H4 (cell line): ENCODE data around the gene DISP2. TPM values are rescaled to one million over a fixed set of nuclear protein-coding genes. Genes with fewer than 3 reads are reported as not detected.
A peak's percentile ranks its signal among the peaks of the same experiment; 100 is the strongest.

Experiments used
- DNase-seq: peaks from one replicate; pipeline ENCODE4 v3.0.0-alpha.2; 2015; ENCODE audit warnings: low spot score
- total RNA-seq: library from RNA; depleted of rRNA; stranded (reverse); fragments of >200 nt; shearing (Covaris generic); gene quantifications from 2 replicates; pipeline ENCODE4 v1.2.3, GENCODE V29; 2014

Gene DISP2
- total RNA-seq, 1 experiment from 2014 or later = 0.27 TPM

DNA sequence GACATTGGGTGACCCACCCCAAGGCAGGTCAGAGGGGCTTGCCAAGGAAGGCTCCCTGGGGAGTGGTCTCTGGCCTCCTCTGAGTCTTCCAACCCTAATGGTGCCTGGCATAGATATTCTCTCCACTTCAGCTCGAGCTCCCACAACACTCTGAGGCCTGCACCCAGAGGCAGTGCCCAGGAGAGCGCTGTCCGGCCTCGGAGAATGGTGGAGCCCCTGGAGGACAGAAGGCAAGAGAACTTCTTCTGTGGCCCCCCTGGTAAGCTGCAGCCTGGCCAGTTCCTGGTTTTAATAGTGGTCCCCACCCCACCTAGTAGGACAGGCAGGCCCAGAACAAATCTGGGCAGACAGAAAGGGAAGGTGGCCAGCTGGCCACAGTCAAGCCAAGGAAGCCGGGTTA, 7.0 kb downstream of the DISP2 start:
- no peak for DNase-seq

DNA sequence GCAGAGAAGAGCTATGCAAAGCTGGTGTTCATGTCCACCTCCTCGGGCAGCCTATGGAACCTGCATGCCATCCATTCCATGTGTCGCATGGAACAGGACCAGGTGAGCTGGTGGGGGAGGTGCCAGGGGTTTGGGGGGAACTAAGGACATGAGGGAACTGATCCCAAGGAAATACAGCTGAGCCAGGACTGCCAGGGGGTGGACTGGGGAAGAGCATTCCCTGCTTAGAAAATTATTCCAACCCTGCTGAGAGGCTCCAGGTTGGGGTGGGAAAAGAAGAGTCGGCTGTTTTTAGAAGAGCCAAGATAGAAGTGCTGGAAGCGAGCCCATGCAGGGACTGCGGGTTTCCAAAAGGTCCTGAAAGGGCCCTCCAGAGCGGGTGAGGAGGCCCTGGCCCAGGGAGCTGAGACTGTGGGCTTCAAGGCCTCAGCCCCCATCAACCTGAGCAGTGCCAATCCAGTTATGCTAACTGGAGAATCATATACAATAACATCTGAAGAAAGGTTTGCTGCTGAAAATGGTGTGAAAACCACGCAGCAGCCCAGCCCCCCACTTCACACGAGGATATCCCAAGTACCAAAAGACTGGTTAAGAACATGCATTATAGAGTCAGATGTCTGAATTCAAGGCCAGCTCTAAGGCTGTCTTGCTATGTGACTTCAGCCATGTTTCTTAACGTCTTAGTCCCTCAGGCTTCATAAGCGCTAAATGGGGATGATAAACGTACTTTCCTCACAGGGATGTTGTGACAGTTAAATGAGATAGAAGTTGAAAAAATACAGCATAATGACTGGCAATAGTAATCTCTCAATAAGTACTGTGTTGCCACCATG, 7.8 kb downstream of the DISP2 start:
- no peak for DNase-seq

DNA sequence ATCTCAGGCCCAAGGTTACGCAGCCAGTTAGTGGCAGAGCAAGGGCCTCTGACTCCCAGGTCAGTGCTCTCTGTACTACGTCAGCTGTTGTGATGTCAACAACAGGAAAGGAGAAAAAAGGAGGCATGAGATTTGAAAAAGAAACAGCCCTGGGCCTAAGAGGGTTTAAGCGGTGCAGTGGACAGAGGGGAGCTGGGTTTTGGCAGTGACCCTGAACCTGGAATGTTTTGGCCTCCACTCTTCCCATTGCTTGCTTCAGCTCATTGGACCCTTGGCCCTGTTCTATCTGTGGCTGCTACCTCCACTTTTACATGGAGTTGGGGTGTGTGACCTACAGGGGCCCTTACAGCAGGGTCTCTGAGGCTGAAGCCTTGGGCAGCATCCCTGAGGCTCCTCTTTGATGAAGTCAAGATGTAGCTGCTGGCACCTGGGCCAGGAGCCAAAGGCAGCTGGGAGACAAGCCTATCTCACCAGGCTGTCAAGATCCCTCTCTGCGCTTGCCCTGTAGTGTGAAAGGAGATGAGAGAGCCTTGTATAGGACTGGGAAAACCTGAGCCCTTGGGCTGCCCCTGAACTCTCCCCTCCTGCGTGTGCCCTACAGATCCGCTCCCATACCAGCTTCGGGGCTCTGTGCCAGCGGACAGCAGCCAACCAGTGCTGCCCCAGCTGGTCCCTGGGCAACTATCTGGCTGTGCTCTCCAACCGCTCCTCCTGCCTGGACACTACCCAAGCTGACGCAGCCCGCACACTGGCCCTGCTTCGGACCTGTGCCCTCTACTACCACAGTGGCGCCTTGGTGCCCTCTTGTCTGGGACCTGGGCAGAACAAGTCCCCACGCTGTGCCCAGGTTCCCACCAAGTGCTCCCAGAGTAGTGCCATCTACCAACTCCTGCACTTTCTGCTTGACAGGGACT, 8.7 kb downstream of the DISP2 start:
- no peak for DNase-seq

DNA sequence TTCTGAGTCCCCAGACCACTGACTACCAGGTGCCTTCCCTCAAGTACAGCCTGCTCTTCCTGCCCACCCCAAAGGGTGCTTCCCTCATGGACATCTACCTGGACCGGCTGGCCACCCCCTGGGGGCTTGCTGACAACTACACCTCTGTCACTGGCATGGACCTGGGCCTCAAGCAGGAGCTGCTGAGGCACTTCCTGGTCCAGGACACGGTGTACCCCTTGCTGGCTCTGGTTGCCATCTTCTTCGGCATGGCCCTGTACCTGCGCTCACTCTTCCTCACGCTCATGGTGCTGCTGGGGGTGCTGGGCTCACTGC, 9.3 kb downstream of the DISP2 start:
- DNase-seq = no peak

DNA sequence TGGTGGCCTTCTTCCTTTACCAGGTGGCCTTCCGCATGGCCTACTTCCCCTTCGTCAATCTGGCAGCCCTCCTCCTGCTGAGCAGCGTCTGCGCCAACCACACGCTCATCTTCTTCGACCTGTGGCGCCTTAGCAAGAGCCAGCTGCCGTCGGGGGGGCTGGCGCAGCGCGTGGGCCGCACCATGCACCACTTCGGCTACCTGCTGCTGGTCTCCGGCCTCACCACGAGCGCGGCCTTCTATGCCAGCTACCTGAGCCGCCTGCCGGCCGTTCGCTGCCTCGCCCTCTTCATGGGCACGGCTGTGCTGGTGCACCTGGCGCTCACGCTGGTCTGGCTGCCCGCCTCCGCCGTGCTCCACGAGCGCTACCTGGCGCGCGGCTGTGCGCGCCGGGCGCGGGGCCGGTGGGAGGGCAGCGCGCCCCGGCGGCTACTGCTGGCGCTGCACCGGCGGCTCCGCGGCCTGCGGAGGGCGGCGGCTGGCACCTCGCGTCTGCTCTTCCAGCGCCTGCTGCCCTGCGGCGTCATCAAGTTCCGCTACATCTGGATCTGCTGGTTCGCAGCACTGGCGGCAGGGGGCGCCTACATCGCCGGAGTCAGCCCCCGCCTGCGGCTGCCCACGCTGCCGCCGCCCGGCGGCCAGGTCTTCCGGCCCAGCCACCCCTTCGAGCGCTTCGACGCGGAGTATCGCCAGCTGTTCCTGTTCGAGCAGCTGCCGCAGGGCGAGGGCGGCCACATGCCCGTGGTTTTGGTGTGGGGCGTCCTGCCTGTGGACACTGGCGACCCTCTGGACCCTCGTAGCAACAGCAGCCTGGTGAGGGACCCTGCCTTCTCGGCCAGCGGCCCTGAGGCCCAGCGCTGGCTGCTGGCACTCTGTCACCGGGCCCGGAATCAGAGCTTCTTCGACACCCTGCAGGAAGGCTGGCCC, 9.9 kb downstream of the DISP2 start:
- peak; percentile 81 for DNase-seq

- DNase-seq = no peak
These were observed 10.9 kb downstream of the DISP2 start for GRCh38 chr15:40368719-40369473.

GRCh38 chr15:40369474-40369869, 11.5 kb downstream of the DISP2 start:
- no peak for DNase-seq

DNA sequence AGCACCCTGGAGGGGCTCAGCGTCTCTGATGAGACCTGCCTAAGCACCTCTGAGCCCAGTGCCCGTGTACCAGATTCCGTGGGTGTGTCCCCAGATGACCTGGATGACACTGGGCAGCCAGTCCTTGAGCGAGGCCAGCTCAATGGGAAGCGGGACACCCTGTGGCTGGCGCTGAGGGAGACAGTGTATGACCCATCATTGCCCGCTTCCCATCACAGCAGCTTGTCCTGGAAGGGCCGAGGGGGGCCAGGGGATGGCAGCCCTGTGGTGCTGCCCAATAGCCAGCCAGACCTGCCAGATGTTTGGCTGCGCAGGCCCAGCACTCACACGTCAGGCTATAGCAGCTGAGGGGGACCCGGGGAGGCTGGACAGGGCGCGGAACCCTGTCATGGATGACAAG, 12.0 kb downstream of the DISP2 start:
- no peak for DNase-seq

DNA sequence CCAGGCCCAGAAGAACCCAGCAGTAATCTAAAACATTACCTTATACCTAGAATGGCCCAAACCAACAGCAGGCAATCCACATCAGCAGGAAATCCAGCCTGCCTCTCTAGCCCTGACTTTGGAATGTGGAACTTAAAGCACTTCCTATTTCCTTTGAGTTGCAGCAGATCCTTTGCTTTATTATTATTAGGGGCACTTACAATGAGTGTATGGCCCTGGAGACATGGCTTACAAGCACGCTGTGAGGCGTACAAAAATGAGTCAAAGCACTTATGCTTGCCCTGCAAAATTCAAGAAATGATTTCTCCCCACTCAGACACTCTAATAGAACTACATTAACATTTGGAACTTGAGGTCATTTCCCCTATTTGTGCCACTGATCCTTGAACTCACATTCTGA, 15.0 kb downstream of the DISP2 start:
- no peak for DNase-seq

DNA sequence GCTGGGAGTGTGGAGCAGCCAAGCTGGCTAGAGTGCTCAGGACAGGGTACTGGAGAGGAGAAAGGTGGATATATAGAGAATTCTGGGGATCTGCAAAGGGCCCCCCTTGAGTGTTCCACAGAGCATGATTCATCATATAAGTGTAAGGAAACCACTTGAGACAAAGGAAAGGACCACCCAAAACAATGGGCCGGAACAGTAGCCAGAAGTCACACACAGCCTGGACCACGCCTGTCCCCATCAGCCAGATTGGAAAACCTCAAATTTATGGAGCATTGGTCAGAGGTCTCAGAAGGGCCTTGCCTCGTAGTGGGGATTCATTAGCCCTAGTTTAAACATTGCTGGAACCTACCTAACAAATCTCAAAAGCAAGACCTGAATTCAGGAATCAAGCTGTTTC, 19.6 kb downstream of the DISP2 start:
- no peak for DNase-seq

GRCh38 chr15:40379374-40379773, 21.4 kb downstream of the DISP2 start:
- no peak for DNase-seq

GRCh38 chr15:40379853-40380252, 21.8 kb downstream of the DISP2 start:
- DNase-seq = peak; percentile 73

DNA sequence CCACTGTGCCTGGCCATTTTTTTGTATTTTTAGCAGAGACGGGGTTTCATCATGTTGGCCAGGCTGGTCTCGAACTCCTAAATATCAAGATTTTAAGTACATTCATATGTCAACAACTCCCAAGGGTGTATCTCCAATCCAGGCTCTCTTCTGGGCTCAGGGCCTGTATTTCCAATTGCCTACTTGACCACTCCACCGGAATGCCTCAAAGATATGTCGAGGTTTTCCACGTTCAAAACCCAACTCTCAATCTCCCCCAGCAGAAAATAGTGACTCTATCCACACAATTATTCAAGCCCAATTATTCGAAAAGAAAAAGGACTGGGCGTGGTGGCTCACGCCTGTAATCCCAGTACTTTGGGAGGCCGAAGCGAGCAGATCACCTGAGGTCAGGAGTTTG, 22.6 kb downstream of the DISP2 start:
- no peak for DNase-seq

- no peak for DNase-seq
These were observed 24.0 kb downstream of the DISP2 start for GRCh38 chr15:40381818-40382529.

DNA sequence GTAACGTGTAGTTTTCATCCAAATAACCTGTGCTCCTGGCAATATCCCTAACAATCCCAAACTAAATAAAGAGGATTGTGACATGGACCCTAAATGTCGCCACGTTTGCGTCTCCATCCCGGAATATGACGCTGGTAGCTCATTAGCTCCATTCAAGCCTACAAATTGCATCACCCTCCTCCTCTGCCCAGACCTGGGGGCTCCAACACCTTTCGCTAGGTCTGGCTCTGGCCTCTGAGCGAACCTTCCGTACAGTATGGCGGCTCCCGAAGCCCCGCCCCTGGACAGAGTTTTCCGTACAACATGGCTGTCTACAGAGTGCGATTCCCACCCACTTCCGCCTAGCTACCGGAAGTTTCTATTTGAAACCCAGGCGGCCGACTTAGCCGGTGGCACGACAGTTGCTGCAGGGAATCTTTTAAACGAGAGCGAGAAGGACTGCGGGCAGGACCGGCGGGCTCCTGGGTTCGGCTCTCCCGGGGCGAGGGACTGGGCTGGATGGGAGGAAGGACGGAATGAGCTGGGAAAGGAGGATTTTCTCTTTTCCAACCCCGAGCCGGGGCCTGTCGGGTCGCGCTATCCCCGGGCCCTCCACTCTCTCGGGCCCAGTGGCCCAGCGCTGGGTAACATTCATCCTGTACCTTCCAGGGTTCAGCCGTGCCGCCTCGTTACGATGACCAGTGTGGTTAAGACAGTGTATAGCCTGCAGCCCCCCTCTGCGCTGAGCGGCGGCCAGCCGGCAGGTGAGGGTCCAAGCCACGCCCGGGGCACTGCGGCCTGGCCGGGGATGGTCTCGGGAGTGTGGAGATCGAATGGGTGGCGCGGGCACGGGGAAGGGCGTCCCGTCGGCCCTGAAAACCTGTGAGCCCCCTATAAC, 24.8 kb downstream of the DISP2 start, which contains the start of gene KNSTRN:
KNSTRN (plus strand) TSS at position 142 of the 877 bp plus-strand sequence; CDS start at position 257, 115 bp downstream.
- DNase-seq = peak; percentile 88

DNA sequence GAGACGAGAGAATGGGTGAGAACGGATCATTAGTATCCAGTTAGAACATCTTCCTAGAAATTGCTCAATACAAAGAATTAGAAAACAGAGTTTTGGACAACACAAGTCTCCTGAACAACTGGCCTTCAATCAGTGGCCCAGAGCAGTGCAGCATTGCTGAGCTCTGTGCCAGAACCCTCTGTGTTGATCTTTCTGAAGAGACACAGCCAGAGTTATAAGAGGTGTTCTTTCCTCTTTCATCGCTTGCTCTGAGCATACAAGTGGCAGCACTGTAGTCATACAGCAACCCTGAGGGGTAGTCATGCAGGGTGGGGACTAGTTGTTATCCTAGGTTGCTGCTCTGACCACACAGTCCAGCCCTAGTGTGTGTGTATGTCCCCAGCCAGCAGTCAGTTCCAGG, 28.5 kb downstream of the DISP2 start:
- DNase-seq = no peak

DNA sequence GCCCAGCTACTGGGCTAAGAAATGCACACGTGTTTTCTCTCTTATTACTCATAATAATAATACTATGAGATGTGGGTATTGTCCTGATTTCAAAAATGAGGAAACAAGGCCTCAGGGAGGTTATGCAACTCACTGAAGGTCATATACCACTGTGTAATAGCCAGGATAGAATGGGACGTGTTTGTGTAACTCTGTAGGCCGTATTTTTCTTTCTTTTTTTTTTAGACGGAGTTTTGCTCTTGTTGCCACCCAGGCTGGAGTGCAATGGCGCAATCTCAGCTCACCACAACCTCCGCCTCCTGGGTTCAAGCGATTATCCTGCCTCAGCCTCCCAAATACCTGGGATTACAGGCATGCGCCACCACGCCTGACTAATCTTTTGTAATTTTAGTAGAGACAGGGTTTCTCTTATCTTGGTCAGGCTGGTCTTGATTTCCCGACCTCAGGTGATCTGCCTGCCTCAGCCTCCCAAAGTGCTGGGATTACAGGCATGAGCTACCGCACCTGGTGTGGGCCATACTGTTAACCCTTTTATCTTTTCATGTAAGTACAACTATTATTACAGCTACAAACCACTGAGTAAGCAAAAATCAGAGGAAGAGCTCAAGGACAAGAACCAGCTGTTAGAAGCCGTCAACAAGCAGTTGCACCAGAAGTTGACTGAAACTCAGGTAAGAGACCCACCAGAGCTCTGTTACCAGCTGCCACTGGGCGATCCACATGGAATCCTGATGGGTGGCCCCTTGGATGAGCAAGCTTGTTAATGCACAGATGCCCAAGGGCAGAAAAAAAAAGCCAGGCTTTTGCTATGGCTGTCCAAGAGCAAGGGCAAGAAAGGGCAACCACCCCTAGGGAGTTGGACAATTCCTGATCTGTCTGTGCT, 31.2 kb downstream of the DISP2 start:
- no peak for DNase-seq

DNA sequence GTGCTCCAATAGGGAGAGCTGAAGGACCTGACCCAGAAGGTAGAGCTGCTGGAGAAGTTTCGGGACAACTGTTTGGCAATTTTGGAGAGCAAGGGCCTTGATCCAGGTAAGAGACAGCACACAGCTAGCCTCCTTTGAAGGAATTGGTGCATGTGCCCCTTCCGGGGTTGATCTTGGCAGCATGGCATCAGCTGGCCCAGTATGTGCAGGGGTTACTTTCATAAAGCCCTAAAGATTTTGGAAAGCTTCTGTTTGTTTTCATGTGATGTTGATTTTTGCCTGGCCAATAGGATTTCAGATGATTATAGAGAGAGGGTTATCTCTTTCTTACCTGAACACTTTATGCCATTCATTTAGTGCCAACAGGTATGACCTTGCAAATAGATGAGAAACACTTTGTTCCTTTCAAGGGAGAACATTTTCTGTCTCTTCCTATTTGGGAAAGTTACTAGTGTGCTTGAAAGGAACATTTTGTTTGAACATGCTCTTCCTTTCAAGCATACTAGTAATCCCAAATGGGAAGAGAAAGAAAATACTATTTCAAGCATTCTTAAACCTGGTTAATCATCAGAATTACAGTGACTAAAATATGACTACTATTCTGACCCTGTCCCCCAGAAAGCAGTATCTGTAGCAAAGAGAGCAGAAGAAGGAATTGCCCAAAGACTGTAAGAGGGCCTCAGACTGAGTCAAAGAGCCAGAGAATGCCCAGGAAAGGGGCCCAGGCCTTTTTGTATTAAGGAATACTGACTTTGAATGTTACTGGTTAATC, 32.0 kb downstream of the DISP2 start:
- no peak for DNase-seq
